ENCODE data around the gene CENPX. TPM values are rescaled to one million over a fixed set of nuclear protein-coding genes. Genes with fewer than 3 reads are reported as not detected.
"Not testable (repeated sequence)": the region's sequence is repeated elsewhere in the genome, so short reads cannot be mapped to it uniquely, and the experiment has no call there.

Gene CENPX
- total and polyA plus RNA-seq, 2 donors (not counting 3 experiments of a cell fraction or from before 2014, with no cell fraction given), result 56.2 to 67.2 TPM

DNA sequence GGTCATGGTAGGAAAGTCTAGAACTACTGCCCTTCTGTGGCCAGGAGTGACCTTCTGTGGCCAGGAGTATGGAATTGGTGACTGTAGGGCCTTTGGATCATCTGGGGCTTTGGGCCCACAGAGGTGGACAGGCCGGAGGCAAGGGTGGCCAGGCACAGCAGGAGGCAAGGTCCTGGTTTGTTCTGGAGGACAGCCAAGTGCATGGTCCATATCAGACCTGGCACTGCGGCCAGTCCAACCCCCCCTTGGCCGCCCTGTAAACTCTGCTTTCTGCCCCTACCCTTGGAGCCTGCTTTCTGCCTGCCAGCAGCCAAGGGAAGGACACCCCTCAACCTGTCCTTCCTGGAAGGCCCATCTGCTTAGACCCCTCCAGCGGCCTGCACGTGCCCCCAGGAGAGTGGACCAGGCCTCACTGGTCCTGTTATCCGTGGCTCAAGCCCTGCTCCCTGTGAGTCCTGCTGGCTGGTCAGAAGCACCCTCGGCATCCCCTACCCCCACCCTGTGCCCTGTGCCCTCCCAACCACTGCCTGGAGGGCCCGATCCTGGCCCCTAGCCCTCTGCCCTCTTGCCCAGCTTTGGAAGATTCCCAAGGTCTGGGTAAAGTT lies 17.1 kb upstream of the CENPX start:
- Histone ChIP-seq H3K9ac (replicated peaks; ENCODE audit: extremely low read depth, insufficient read depth, low read length) (no peak overlapping the region), H3K4me3 (replicated peaks in 1 of 3; ENCODE audit: insufficient read depth in 1 of 3, low read depth in 1 of 3, low read length in 3 of 3) (no peak overlapping the region), H3K4me2 (ENCODE audit: insufficient read depth, low read length) (no peak overlapping the region), H3K79me2 (ENCODE audit: control insufficient read depth, insufficient read depth, low read length) (peaks cover 2% of the 10 kb centered on the region), H3K27ac (ENCODE audit: insufficient read depth, low read depth, low read length) (no peak overlapping the region), H4K20me1 (replicated peaks; ENCODE audit: control insufficient read depth, extremely low read depth, insufficient read depth, low read length) (no peaks in the 10 kb centered on the region), H3K27me3 (ENCODE audit: control insufficient read depth in 2 of 2, insufficient read depth in 2 of 2, low read length in 2 of 2) (no peaks in the 10 kb centered on the region), H3K9me3 (replicated peaks; ENCODE audit: control insufficient read depth, insufficient read depth, low read length) (no peaks in the 10 kb centered on the region), H3K36me3 (ENCODE audit: control insufficient read depth in 2 of 2, extremely low read depth in 1 of 2, insufficient read depth in 2 of 2, low read length in 2 of 2) (no peaks in the 10 kb centered on the region), H2AFZ (ENCODE audit: low read depth, low read length) (no peak overlapping the region), H3K9me1 (replicated peaks; ENCODE audit: control insufficient read depth, extremely low read depth, insufficient read depth, low read length) (no peaks in the 10 kb centered on the region), H3K4me1 (ENCODE audit: control insufficient read depth, extremely low read depth, insufficient read depth, low read length) (peaks cover 6% of the 10 kb centered on the region)
- dilution Hi-C loops (cut with MboI; ENCODE audit: extremely low pct_ligation_motif_present, low sequenced_read_pairs) (no loop called here), intact Hi-C loops (cut with micrococcal nuclease) (loop anchor here (10.0 kb wide), 2 partner anchors 195 to 375 kb away; partner anchors contain the start of genes HEXD and OGFOD3)
- FAIRE-seq, result no peak
- ChIA-PET POLR2A (no interaction called here), CTCF (interaction anchor here (0.5 kb wide), 1 partner anchor 454 kb away, joined by 3 read pairs; no protein-coding TSS in a partner anchor)
- TF ChIP-seq, protein P1, sequence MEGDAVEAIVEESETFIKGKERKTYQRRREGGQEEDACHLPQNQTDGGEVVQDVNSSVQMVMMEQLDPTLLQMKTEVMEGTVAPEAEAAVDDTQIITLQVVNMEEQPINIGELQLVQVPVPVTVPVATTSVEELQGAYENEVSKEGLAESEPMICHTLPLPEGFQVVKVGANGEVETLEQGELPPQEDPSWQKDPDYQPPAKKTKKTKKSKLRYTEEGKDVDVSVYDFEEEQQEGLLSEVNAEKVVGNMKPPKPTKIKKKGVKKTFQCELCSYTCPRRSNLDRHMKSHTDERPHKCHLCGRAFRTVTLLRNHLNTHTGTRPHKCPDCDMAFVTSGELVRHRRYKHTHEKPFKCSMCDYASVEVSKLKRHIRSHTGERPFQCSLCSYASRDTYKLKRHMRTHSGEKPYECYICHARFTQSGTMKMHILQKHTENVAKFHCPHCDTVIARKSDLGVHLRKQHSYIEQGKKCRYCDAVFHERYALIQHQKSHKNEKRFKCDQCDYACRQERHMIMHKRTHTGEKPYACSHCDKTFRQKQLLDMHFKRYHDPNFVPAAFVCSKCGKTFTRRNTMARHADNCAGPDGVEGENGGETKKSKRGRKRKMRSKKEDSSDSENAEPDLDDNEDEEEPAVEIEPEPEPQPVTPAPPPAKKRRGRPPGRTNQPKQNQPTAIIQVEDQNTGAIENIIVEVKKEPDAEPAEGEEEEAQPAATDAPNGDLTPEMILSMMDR (IDR thresholded peaks at IDR 0.05; ENCODE audit: extremely low read depth in 1 of 2, insufficient read depth in 1 of 2, low read depth in 1 of 2, low read length in 2 of 2), result no peak
- TF ChIP-seq EZH2 (IDR thresholded peaks at IDR 0.05; ENCODE audit: borderline replicate concordance, low read depth, low read length, severe bottlenecking) (no peak), POLR2AphosphoS5 (IDR thresholded peaks at IDR 0.05; ENCODE audit: insufficient read depth, low read depth, low read length) (no peak), MYC (IDR thresholded peaks at IDR 0.05; ENCODE audit: low read depth, low read length) (no peak), POLR2A (IDR thresholded peaks at IDR 0.05; ENCODE audit: low read depth, low read length) (no peak), GATA2 (IDR thresholded peaks at IDR 0.05; ENCODE audit: insufficient read depth, insufficient read length, low read depth, low read length) (no peak), FOS (IDR thresholded peaks at IDR 0.05; ENCODE audit: borderline replicate concordance, insufficient read depth, low read length) (no peak), JUN (IDR thresholded peaks at IDR 0.05; ENCODE audit: borderline replicate concordance, insufficient read depth, insufficient read length, low read depth) (no peak)
- TF ChIP-seq, protein P2, sequence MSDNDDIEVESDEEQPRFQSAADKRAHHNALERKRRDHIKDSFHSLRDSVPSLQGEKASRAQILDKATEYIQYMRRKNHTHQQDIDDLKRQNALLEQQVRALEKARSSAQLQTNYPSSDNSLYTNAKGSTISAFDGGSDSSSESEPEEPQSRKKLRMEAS (IDR thresholded peaks at IDR 0.05; ENCODE audit: insufficient read depth, insufficient read length), result no peak
- BruUV-seq (replicated peaks), result no TSS peak
- DNase-seq (ENCODE audit: low read depth, low spot score), result no peak

DNA sequence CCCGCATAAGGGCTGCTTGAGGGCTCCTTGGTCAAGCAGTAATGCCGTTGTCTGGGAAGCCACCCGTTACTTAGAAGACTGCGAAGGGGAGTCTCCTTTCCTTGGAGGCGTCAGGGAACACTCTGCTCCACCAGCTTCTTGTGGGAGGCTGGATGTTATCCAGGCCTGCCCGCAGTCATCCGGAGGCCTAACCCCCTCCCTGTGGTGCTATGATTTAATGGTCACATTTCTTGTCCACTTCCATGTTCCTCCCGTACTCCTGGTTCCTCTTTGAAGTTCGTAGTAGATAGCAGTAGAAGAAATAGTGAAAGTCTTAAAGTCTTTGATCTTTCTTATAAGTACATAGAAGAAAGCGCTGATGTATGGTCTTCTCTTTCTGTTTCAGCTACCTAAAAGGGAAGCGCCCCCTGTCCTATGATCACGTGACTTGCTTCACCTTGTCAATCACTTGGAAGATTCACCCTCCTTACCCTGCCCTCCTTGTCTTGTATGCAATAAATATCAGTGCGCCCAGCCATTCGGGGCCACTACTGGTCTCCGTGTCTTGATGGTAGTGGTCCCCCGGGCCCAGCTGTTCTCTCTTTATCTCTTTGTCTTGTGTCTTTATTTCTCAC lies 16.2 kb upstream of the CENPX start:
- H3K4me1 ChIP-seq (ENCODE audit: control insufficient read depth, extremely low read depth, insufficient read depth, low read length); DNase-seq (ENCODE audit: low read depth, low spot score); H3K4me3 ChIP-seq (replicated peaks in 1 of 3; ENCODE audit: insufficient read depth in 1 of 3, low read depth in 1 of 3, low read length in 3 of 3); H3K36me3 ChIP-seq (ENCODE audit: control insufficient read depth in 2 of 2, extremely low read depth in 1 of 2, insufficient read depth in 2 of 2, low read length in 2 of 2); H2AFZ ChIP-seq (ENCODE audit: low read depth, low read length); H3K9ac ChIP-seq (replicated peaks; ENCODE audit: extremely low read depth, insufficient read depth, low read length); H3K9me1 ChIP-seq (replicated peaks; ENCODE audit: control insufficient read depth, extremely low read depth, insufficient read depth, low read length); FAIRE-seq; H4K20me1 ChIP-seq (replicated peaks; ENCODE audit: control insufficient read depth, extremely low read depth, insufficient read depth, low read length); H3K4me2 ChIP-seq (ENCODE audit: insufficient read depth, low read length); POLR2A ChIA-PET; H3K9me3 ChIP-seq (replicated peaks; ENCODE audit: control insufficient read depth, insufficient read depth, low read length); H3K27me3 ChIP-seq (ENCODE audit: control insufficient read depth in 2 of 2, insufficient read depth in 2 of 2, low read length in 2 of 2); dilution Hi-C loops (cut with MboI; ENCODE audit: extremely low pct_ligation_motif_present, low sequenced_read_pairs); H3K27ac ChIP-seq (ENCODE audit: insufficient read depth, low read depth, low read length); H3K79me2 ChIP-seq (ENCODE audit: control insufficient read depth, insufficient read depth, low read length); BruUV-seq (replicated peaks): not testable (repeated sequence)
- intact Hi-C loops (cut with micrococcal nuclease), result loop anchor here (10.0 kb wide), 2 partner anchors 196 to 376 kb away; partner anchors contain the start of genes HEXD and OGFOD3
- CTCF ChIA-PET, result interaction anchor here (1.5 kb wide), 1 partner anchor 12 kb away, joined by 18 read pairs; the partner anchor contains the start of genes GPS1 and RFNG
